Activated T-cell treated with anti-CD3 and anti-CD28 coated beads for 1 hour (primary cell): ENCODE measurements around the gene DDTL.
A peak's percentile ranks its signal among the peaks of the same experiment; 100 is the strongest.
"Not testable (repeated sequence)": the region's sequence is repeated elsewhere in the genome, so short reads cannot be mapped to it uniquely, and the experiment has no call there.

Source experiments
- DNase-seq: peaks from one replicate; pipeline ENCODE4 v3.0.0-alpha.2; 2020; ENCODE audit warnings: low read depth

Gene DDTL

GRCh38 chr22:23966568-23966967, at the start of gene DDTL:
Gene DDTL (plus strand): TSS chr22:23966888. CDS start chr22:23966915, 27 bp downstream.
- not testable (repeated sequence) for DNase-seq

GRCh38 chr22:23920267-23920611, 46.4 kb upstream of the DDTL start:
- DNase-seq, result not testable (repeated sequence)

DNA sequence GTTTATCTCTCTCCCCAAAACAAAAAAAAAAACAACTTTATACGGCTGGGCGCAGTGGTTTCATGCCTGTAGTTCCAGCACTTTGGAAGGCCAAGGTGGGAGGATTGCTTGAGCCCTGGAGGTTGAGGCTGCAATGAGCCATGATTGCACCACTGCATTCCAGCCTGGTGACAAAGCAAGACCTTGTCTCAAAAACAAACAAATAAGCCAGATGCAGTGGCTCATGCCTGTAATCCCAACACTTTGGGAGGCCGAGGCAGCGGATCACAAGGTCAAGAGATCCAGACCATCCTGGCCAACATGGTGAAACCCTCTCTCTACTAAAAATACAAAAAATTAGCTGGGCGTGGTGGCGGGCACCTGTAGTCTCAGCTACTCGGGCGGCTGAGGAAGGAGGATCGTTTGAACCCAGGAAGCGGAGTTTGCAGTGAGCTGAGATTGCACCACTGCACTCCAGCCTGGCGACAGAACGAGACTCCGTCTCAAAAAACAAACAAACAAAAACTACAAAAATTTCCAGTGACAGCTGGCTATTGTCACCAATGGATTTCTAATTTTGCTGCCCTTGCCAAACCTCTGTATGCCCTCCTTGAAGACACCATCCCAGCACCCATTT, 45.0 kb upstream of the DDTL start:
- DNase-seq, result not testable (repeated sequence)

DNA sequence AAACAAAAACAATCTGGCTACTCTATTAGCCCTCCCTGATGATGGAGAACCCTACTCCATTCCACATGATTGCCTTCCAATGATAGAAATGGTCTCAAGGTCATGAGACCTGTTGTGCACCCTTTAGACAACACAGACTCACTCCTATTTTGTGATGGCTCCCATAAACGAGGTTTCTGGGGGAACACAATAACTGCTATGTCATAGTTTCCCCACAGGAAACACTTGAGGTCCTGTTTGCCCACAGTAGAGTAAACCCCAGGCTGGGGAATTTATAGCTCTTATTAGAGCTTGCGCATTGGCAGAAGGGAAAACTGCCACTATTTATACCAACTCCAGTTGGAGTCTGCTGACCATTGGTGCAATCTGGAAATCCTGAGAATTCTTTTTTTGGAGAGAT, 43.8 kb upstream of the DDTL start:
- no peak for DNase-seq

DNA sequence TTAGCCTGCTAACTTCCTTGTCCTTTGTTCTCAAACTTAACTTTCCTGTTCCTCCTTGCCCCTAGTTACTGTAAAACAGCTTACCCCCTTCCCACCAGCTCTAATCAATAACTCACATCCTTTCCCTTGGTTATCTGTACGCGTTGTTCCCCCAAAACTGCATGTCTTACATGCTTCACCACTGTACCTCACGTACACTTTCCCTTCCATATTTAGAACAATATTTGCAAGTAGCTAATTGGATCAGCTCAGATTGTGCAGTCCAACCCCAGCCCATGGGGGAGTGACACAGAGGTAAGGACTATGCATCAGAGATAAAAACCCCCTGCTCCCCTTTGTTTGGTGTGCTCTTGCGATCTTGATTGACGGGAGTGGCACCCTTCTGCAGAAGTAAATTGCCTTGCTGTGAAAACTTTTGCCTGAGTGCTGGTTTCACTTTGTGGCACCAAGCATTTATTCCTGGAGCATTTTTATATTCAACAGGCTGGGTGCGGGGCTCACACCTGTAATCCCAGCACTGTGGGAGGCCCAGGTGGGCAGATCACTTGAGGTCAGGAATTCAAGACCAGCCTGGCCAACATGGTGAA, 41.6 kb upstream of the DDTL start:
- no peak for DNase-seq

DNA sequence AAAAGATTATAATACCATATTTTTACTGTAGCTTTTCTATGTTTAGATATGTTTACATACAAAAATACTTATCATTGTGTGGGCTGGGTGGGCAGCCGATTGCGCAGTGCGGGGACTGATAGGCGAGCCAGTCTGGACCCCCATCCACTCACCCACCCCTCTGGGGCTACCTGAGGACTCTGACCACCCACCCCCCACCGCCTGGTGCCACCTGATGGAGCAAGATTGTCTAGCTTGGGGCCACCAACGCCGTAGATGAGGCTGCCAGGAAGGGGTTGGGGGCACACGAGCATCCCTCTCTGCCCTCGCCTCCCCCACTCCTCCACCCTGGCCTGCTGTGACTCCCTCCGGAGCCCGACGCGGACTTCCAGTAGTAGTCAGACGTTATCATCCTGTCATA, 40.1 kb upstream of the DDTL start:
- DNase-seq, result no peak

- DNase-seq, result no peak
Measured at GRCh38 chr22:23938328-23939016, 28.2 kb upstream of the DDTL start.

DNA sequence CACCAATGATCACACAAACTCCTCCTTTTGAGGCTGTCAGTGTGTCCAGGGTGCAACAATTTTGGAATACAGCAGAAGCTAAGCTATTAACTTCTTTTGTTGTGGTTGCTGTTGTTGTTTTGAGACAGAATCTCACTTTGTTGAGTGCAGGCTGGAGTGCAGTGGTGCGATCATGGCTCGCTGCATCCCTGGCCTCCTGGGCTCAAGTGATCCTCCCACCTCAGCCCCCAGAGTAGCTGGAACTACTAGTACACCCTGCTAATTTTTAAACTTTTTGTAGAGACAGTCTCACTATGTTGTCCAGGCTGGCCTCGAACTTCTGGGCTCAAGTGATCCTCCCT, 27.7 kb upstream of the DDTL start:
- DNase-seq, result no peak

DNA sequence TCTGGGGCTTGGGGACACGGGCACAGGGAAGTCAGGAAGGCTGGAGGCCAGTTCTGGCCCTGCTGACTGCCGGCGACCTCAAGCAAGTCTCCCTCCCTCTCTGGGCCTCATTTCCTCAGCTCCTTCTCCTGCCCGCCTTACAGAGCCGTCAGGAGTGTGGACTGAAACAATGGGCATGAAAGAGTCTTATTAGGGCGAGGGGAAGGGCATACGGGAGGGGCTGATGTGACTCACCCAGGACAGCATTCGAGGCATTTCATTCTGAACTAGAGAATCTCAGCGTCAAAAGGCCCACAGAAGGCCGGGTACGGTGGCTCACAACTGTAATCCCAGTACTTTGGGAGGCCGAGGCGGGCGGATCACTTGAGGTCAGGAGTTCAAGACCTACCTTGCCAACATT, 26.5 kb upstream of the DDTL start:
- not testable (repeated sequence) for DNase-seq

DNA sequence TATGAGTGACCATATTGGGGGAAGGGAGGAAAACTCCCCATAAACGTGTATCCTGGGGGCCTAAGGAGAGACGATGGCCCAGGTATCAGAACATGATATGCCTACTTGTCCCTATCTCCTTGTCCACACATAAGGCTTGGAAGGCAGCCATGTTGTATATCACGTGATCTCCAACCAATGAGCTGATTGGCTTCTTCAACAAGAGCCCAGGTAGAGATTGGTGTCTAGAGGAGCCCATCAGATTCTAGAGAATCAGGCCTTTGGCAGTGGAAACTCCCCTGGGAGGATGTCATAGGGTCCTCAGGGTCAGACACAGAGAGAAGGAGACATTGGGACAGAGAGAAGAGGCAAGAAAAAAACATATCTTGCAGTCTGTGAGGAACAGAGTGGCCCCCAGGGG, 19.3 kb upstream of the DDTL start:
- not testable (repeated sequence) for DNase-seq

- DNase-seq, result not testable (repeated sequence)
Measured at GRCh38 chr22:23949764-23950163, 16.9 kb upstream of the DDTL start.

DNA sequence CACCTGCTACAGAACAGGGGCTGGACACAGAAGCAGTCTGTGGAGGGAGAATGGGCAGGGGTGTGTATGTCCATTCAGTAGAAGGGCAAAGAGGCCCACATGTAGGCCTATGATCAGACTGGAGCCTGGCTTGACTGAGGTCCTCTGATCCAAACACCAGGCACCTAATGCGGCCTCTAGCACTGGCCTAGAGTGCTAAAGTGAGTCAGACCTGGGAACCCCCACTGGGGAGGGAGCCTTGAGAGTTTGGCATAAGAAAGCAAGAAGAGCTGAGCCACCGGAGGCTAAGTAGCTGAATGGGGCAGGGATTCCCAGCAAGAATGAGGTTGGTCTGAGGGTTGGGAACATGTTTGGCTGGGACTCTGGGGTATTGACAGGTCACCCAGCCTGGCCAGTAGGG, 15.3 kb upstream of the DDTL start:
- DNase-seq, result not testable (repeated sequence)

DNA sequence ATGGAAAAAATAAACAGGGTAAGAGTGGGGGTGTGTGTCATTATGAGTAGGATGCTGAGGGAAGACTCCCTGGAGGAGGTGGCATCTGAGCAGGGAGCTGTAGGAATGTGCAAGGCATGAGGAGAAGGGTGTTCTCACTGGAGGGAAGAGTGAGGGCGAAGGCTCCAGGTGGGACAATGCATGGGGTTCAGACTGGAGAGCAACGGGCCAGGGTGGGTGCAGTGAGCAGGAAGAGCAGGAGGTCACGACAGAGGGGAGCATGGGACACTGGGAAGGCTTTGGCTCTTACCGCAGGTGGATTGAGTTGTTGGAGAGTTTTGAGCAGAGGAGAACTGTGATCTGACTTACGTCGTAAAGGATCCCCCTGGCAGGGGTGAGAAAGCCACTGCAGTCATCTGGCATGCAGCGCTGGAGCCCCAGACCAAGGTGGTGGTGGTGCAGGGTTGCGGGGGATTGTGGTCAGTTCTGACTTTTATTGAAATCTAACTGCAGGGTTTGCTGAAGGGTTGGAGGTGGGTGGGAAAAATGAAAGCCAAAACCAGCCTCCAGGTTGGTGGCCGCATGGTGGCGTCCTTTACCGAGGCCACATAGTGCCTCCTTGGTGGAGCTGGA, 13.8 kb upstream of the DDTL start:
- DNase-seq, result not testable (repeated sequence)

DNA sequence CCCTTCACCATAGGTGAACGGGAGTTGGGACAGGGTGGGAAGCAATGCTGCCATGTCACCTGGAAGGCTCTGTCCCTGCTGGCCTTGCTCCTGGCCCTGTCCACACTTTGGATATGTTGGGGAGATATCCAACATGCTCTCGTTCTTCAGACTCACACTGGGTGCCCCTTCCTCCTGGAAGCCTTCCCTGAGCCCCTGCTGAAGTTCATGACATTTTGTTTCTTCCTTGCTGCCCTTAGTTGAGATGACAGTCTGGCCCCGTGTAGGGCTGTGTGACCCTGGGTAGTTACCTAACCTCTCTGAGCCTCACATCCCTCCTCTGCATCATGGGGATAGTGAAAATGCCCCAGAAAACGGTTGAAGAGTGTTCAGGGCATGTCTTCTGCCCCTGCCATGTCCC, 13.2 kb upstream of the DDTL start:
- not testable (repeated sequence) for DNase-seq

DNA sequence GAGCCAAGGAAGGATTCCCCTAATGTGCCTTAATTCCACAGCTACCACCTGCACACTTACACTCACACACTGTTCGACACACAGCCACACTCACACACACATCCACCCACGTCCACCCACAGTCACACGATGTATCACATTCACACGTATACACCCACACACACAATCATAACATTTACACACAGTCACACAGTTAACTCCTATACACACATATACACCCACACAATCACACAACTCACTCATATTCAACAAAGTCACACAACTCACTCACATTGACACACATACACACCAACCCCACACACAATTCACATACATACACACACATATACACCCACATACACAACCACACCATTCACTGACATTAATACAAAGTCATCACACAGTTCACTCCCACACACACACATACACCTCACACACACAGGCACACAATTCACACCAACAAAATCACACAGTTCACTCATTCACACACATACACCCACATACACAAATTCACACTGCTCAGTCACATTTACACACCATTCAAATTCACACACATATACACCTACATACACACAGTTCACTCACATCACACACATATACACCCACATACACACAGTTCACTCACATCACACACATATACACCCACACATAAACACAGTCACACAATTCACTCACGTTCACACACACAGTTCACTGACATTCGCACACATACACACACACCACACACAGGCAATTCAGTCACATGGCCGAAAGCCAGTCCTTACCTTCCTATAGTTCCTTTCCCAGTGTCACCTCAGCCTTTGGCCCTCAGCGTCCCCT, 12.3 kb upstream of the DDTL start:
- DNase-seq, result not testable (repeated sequence)

DNA sequence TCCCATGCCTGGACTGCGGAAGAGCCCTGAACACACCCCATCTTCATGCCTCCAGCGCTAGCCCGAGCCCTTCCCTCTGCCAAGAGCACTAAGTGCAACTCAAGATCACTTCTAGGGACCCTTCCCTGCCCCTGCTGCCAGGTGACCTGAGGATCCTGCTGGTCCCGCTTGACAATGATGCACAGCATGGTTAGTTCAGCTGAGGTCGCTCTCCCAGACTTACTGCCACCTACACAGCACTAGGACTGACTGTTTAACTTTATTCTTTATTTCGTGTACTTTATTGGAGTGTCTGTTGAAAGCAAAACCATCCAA, 11.7 kb upstream of the DDTL start:
- not testable (repeated sequence) for DNase-seq

DNA sequence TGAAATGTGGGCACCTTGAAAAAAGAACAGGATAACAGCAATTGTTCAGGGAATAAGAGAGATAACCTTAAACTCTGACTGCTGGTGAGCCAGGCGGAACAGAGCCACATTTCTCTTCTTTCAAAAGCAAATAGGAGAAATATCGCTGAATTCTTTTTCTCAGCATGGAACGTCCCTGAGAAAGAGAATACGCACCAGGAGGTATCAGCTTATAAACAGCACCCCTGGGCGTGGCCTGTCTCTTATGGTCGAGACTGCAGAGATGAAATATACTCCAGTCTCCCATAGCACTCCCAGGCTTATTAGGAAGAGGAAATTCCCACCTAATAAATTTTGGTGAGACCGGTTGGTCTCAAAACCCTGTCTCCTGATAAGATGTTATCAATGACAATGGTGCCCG, 10.8 kb upstream of the DDTL start:
- DNase-seq, result not testable (repeated sequence)

DNA sequence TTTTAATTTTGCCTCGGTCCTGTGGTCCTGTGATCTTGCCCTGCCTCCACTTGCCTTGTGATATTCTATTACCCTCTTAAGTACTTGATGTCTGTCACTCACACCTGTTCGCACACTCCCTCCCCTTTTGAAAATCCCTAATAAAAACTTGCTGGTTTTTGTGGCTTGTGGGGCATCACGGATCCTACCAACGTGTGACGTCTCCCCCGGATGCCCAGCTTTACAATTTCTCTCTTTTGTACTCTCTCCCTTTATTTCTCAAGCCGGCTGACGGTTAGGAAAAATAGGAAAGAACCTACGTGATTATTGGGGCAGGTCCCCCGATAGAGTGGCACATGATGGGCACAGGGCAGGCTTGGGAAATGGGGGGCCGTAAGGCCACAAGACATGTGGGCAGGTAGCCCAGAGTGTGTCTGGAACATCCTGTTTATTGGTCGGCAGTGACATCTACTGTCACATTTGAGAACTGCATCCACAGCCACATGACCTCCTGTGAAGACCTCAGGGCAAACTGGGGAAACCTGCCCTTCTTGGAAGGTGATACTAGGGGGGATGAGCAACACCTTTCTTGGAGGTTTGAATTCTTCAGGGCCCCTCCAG, 10.3 kb upstream of the DDTL start:
- DNase-seq, result peak; percentile 78

GRCh38 chr22:23961084-23961771, 5.5 kb upstream of the DDTL start, which contains the start of gene GSTT2B:
Gene GSTT2B (minus strand): TSS chr22:23961195. CDS start chr22:23961131, 64 bp downstream.
- not testable (repeated sequence) for DNase-seq

- DNase-seq, result not testable (repeated sequence)
Measured at GRCh38 chr22:23966094-23966493, 594 bp upstream of the DDTL start.

DNA sequence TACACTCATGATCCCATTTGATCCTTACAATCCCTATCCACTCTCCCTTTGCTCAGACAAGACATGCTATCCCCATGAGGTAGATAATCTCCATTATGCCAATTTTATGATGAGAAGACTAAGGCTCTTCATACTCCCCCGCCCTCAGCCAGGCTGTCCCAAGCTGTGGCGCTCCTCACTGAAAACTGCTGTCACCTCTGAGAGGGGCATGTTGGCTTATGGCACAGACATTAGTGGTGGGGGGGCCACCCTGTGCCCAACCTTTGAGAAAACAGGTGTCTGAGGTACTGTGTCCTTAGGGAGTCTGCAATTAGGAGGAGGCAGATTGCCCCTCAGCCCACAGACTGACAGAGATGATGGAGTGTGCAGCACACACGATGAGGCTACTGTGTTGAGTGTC, 2.4 kb downstream of the DDTL start:
- DNase-seq, result no peak
